SK-N-MC (cell line): ENCODE measurements around the gene FASTKD1.
"Not testable (repeated sequence)": the region's sequence is repeated elsewhere in the genome, so short reads cannot be mapped to it uniquely, and the experiment has no call there.

Source experiments
- EZH2 ChIP-seq: fragments of 200-600 bp; sonication (generic); IDR thresholded peaks from one replicate; pipeline ENCODE4 v1.6.1; 2017; ENCODE audit warnings: antibody characterized with exemption
- POLR2AphosphoS5 ChIP-seq: IDR thresholded peaks from 2 replicates; pipeline ENCODE4 v1.6.1; 2012; ENCODE audit warnings: mild to moderate bottlenecking, low read depth, low read length, borderline replicate concordance

- not testable (repeated sequence) for TF ChIP-seq EZH2, POLR2AphosphoS5
Measured at GRCh38 chr2:169539460-169539859, 34.2 kb downstream of the FASTKD1 start.
